Cardiac fibroblast (primary cell): ENCODE data around the gene SORD.

ENCODE experiments used
- DNase-seq, 2 donors: peaks; one replicate each; pipeline versions ENCODE4 v3.0.0 to v3.0.0-alpha.2; 2010; ENCODE audit warnings: low read depth in 2 of 2
- H3K4me3 ChIP-seq, 2 donors: replicated peaks in 1 of 2; 1 replicate in 1 of 2; 2 replicates in 1 of 2; pipeline ENCODE4 v1.5.1; 2011; ENCODE audit warnings: low read depth in 2 of 2, low read length in 2 of 2, mild to moderate bottlenecking in 2 of 2, moderate library complexity in 1 of 2
- TF ChIP-seq, protein P1 (sequence below): IDR thresholded peaks from one replicate; pipeline ENCODE4 v1.5.1; 2011; ENCODE audit warnings: low read depth, mild to moderate bottlenecking, low read length, inconsistent platforms

Gene SORD

DNA sequence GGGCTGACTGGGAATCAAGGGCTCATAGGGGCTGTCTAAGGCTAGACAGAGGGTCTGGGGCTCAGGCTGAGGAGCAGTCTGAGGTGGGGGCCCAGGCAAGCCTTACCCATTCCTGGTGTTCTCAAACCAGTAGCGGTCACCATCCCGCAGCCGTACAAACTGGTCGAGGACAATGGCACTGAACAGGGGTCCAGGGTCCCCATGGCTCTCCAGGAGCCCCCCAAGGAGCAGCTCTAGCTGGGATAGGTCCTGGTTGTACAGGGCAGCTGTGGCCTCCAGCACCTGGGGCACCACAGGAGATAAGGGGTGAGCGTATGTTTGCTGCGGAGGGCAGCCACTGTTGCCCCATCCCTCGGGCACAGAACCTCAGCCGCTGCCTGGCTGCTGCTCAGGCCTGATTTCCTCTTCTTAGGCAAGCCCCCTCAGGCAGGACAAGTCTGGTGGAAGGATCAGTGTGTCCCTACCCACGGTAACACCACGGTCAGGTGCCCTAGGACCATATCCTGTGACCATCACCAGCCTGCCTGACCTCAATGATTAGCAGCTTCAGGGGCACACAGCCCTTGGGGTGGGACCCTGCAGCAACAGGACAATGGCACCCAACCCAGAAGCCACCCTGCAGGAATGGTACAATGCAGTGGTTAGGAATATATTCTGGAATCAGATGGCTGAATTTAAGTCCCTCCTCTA is 85.1 kb downstream of the SORD start:
- TF ChIP-seq, protein P1, sequence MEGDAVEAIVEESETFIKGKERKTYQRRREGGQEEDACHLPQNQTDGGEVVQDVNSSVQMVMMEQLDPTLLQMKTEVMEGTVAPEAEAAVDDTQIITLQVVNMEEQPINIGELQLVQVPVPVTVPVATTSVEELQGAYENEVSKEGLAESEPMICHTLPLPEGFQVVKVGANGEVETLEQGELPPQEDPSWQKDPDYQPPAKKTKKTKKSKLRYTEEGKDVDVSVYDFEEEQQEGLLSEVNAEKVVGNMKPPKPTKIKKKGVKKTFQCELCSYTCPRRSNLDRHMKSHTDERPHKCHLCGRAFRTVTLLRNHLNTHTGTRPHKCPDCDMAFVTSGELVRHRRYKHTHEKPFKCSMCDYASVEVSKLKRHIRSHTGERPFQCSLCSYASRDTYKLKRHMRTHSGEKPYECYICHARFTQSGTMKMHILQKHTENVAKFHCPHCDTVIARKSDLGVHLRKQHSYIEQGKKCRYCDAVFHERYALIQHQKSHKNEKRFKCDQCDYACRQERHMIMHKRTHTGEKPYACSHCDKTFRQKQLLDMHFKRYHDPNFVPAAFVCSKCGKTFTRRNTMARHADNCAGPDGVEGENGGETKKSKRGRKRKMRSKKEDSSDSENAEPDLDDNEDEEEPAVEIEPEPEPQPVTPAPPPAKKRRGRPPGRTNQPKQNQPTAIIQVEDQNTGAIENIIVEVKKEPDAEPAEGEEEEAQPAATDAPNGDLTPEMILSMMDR, result no peak
- no peak overlapping the region for H3K4me3 ChIP-seq
- no peak for DNase-seq

GRCh38 chr15:45110256-45110820 is 87.3 kb downstream of the SORD start:
- no peak overlapping the region for H3K4me3 ChIP-seq
- DNase-seq, result no peak
- TF ChIP-seq, protein P1, result peak; percentile 14

DNA sequence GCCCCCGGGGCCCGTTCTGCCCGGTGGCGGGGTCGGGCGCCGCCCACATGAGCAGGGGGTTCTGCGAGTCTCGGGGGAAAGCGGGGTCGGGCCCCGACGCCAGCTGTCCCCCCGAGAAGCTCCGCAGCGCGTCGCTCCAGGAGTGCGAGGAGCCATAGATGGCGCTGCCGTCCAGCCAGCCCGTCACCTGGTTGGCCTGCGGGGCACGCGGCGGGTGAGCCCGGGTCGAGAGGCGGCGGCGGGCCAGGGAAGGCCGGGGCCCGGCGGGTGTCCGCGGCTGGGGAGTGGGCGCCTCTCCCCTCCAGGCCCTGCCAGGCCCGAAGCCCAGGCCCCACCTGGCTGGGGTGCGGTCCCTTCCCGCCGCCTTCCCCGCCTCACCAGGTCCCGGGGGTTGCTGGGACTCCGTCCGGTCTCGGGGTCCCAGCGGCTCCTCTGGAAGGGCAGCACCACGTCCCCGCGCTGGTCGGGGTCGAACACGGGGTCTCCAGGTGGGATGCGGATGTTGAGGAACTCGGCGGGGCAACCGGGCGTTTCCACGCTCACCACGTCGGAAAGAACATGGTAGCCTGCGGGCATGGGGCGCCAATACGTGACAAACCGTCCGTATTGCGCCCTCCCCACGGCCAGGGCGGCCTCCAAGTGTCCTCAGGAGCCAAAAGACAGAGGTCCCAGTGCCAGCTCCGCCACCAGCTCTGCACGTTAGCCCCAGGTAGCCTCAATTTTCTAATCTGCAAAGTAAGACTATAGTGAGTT is 88.6 kb downstream of the SORD start:
- DNase-seq, result no peak
- H3K4me3 ChIP-seq, result no peak overlapping the region
- TF ChIP-seq, protein P1, result no peak

DNA sequence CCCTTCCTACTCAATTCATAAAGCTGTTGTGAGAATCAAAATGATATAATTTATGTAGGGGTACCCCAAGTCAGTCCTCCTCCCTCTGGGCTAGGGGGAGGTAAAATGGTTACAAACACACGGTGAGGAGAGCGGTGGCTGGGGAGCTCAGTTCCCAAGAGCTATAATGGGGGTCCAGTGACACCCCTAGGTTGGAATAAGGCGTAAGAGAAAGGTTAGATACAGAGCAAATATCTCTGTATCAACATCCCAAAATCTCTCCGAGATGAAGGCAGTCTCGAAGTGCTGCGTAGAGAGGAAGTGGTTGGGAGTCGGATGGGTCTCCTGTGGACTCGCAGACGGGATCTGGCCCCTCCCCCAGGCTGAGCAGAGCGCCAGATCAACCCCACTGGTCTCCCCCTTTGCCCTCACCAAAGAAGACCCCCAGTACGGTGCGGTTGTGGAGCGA is 89.2 kb downstream of the SORD start:
- no peak overlapping the region for H3K4me3 ChIP-seq
- no peak for DNase-seq
- TF ChIP-seq, protein P1, result no peak

- no peak for DNase-seq
- no peak overlapping the region for H3K4me3 ChIP-seq
- TF ChIP-seq, protein P1, result no peak
Observed at GRCh38 chr15:45112591-45113379, 89.8 kb downstream of the SORD start.

- no peak overlapping the region for H3K4me3 ChIP-seq
- TF ChIP-seq, protein P1, result no peak
- DNase-seq, result no peak
Observed at GRCh38 chr15:45113380-45113990, 90.5 kb downstream of the SORD start.
